ENCODE measurements around the gene YWHAH.
A peak's percentile ranks its signal among the peaks of the same experiment; 100 is the strongest.

The YWHAH gene

DNA sequence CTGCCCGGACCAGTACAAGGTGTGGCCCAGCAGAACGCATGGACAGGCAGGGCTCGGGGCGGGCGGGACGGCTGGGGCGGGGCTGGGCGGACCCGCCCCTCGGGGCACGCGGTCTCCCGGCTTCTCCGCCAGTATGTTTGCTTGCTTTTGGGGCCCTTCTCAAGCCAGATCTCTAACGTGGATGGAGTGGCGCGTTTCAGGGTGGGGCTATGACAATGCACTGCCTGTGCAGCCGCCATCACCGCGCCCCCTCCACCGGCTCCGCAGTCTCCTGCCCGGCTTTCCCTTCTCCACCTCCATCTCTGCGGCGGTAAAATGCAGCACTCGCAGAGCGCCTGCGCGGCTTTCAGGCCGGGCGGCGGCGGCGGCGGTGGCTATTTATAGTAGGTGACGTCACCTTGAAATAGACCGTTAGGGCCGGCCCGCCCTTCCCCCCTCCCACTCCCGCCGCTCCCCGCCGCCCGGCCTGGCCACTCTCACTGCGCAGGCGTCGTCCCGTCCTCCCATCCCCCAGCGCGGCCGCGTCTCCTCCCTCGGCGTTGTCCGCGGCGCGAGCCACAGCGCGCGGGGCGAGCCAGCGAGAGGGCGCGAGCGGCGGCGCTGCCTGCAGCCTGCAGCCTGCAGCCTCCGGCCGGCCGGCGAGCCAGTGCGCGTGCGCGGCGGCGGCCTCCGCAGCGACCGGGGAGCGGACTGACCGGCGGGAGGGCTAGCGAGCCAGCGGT, at the start of gene YWHAH (continued):
- TF ChIP-seq, protein P1, sequence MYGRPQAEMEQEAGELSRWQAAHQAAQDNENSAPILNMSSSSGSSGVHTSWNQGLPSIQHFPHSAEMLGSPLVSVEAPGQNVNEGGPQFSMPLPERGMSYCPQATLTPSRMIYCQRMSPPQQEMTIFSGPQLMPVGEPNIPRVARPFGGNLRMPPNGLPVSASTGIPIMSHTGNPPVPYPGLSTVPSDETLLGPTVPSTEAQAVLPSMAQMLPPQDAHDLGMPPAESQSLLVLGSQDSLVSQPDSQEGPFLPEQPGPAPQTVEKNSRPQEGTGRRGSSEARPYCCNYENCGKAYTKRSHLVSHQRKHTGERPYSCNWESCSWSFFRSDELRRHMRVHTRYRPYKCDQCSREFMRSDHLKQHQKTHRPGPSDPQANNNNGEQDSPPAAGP (tag by site-specific recombination; IDR thresholded peaks at IDR 0.05) = peak; percentile 54; the same call in 1 of the 2 replicates
- TF ChIP-seq ZNF514 (tag by site-specific recombination; IDR thresholded peaks at IDR 0.05) (no peak), KLF9 (tag by site-specific recombination; IDR thresholded peaks at IDR 0.05; ENCODE audit: low read depth) (peak; percentile 97), KLF8 (tag by site-specific recombination; IDR thresholded peaks at IDR 0.05) (peak; percentile 96), ZNF785 (tag by site-specific recombination; IDR thresholded peaks at IDR 0.05) (no peak), KLF7 (tag by site-specific recombination; IDR thresholded peaks at IDR 0.05; ENCODE audit: borderline replicate concordance) (peak; percentile 87; the same call in 1 of the 2 replicates), ZNF24 (tag by site-specific recombination; IDR thresholded peaks at IDR 0.05) (no peak), ZNF48 (tag by site-specific recombination; IDR thresholded peaks at IDR 0.05) (no peak), ZNF335 (tag by site-specific recombination; conservative IDR thresholded peaks at IDR 0.05) (peak; percentile 96), ZNF391 (tag by site-specific recombination; IDR thresholded peaks at IDR 0.05; ENCODE audit: borderline replicate concordance, low read depth) (no peak), ZFHX2 (tag by site-specific recombination; conservative IDR thresholded peaks at IDR 0.05) (no peak), ZNF248 (tag by site-specific recombination; IDR thresholded peaks at IDR 0.05) (no peak), ZNF626 (tag by site-specific recombination; IDR thresholded peaks at IDR 0.05) (peak; percentile 61; the same call in 1 of the 2 replicates), ZNF585B (tag by site-specific recombination; IDR thresholded peaks at IDR 0.05) (no peak), ZSCAN30 (tag by site-specific recombination; IDR thresholded peaks at IDR 0.05) (peak; percentile 75; the same call in 1 of the 2 replicates), ZNF169 (tag by site-specific recombination; IDR thresholded peaks at IDR 0.05) (no peak), EGR2 (tag by site-specific recombination; IDR thresholded peaks at IDR 0.05; ENCODE audit: low read depth) (no peak; the same call in 1 of the 2 replicates), ZBTB20 (tag by site-specific recombination; IDR thresholded peaks at IDR 0.05) (0 out of 2 replicates have a peak, but pooled peaks have one; percentile 15), TRIM28 (IDR thresholded peaks at IDR 0.05; ENCODE audit: borderline replicate concordance, low read length) (no peak)
- TF ChIP-seq, protein P2, sequence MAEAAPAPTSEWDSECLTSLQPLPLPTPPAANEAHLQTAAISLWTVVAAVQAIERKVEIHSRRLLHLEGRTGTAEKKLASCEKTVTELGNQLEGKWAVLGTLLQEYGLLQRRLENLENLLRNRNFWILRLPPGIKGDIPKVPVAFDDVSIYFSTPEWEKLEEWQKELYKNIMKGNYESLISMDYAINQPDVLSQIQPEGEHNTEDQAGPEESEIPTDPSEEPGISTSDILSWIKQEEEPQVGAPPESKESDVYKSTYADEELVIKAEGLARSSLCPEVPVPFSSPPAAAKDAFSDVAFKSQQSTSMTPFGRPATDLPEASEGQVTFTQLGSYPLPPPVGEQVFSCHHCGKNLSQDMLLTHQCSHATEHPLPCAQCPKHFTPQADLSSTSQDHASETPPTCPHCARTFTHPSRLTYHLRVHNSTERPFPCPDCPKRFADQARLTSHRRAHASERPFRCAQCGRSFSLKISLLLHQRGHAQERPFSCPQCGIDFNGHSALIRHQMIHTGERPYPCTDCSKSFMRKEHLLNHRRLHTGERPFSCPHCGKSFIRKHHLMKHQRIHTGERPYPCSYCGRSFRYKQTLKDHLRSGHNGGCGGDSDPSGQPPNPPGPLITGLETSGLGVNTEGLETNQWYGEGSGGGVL (tag by site-specific recombination; IDR thresholded peaks at IDR 0.05) = no peak
- TF ChIP-seq, protein P3, sequence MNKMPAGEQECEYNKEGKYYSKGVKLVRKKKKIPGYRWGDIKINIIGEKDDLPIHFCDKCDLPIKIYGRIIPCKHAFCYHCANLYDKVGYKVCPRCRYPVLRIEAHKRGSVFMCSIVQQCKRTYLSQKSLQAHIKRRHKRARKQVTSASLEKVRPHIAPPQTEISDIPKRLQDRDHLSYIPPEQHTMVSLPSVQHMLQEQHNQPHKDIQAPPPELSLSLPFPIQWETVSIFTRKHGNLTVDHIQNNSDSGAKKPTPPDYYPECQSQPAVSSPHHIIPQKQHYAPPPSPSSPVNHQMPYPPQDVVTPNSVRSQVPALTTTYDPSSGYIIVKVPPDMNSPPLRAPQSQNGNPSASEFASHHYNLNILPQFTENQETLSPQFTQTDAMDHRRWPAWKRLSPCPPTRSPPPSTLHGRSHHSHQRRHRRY (tag by site-specific recombination; IDR thresholded peaks at IDR 0.05) = no peak
- TF ChIP-seq, protein P4, sequence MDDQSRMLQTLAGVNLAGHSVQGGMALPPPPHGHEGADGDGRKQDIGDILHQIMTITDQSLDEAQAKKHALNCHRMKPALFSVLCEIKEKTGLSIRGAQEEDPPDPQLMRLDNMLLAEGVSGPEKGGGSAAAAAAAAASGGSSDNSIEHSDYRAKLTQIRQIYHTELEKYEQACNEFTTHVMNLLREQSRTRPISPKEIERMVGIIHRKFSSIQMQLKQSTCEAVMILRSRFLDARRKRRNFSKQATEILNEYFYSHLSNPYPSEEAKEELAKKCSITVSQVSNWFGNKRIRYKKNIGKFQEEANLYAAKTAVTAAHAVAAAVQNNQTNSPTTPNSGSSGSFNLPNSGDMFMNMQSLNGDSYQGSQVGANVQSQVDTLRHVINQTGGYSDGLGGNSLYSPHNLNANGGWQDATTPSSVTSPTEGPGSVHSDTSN (CRISPR knock-in tag; IDR thresholded peaks at IDR 0.05) = peak; percentile 51; the same call in 1 of the 2 replicates
- TF ChIP-seq, protein P5, sequence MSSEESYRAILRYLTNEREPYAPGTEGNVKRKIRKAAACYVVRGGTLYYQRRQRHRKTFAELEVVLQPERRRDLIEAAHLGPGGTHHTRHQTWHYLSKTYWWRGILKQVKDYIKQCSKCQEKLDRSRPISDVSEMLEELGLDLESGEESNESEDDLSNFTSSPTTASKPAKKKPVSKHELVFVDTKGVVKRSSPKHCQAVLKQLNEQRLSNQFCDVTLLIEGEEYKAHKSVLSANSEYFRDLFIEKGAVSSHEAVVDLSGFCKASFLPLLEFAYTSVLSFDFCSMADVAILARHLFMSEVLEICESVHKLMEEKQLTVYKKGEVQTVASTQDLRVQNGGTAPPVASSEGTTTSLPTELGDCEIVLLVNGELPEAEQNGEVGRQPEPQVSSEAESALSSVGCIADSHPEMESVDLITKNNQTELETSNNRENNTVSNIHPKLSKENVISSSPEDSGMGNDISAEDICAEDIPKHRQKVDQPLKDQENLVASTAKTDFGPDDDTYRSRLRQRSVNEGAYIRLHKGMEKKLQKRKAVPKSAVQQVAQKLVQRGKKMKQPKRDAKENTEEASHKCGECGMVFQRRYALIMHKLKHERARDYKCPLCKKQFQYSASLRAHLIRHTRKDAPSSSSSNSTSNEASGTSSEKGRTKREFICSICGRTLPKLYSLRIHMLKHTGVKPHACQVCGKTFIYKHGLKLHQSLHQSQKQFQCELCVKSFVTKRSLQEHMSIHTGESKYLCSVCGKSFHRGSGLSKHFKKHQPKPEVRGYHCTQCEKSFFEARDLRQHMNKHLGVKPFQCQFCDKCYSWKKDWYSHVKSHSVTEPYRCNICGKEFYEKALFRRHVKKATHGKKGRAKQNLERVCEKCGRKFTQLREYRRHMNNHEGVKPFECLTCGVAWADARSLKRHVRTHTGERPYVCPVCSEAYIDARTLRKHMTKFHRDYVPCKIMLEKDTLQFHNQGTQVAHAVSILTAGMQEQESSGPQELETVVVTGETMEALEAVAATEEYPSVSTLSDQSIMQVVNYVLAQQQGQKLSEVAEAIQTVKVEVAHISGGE (tag by site-specific recombination; conservative IDR thresholded peaks at IDR 0.05; ENCODE audit: low read depth) = no peak; the same call in none of the 2 replicates
- TF ChIP-seq, protein P6, sequence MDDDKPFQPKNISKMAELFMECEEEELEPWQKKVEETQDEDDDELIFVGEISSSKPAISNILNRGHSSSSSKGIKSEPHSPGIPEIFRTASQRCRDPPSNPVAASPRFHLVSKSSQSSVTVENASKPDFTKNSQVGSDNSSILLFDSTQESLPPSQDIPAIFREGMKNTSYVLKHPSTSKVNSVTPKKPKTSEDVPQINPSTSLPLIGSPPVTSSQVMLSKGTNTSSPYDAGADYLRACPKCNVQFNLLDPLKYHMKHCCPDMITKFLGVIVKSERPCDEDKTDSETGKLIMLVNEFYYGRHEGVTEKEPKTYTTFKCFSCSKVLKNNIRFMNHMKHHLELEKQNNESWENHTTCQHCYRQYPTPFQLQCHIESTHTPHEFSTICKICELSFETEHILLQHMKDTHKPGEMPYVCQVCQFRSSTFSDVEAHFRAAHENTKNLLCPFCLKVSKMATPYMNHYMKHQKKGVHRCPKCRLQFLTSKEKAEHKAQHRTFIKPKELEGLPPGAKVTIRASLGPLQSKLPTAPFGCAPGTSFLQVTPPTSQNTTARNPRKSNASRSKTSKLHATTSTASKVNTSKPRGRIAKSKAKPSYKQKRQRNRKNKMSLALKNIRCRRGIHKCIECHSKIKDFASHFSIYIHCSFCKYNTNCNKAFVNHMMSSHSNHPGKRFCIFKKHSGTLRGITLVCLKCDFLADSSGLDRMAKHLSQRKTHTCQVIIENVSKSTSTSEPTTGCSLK (tag by site-specific recombination; IDR thresholded peaks at IDR 0.05) = no peak
- TF ChIP-seq, protein P7, sequence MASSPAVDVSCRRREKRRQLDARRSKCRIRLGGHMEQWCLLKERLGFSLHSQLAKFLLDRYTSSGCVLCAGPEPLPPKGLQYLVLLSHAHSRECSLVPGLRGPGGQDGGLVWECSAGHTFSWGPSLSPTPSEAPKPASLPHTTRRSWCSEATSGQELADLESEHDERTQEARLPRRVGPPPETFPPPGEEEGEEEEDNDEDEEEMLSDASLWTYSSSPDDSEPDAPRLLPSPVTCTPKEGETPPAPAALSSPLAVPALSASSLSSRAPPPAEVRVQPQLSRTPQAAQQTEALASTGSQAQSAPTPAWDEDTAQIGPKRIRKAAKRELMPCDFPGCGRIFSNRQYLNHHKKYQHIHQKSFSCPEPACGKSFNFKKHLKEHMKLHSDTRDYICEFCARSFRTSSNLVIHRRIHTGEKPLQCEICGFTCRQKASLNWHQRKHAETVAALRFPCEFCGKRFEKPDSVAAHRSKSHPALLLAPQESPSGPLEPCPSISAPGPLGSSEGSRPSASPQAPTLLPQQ (tag by site-specific recombination; IDR thresholded peaks at IDR 0.05) = no peak

Measured in HEK293 (cell line).